ENCODE data around the gene ID1.
"Not testable (repeated sequence)": the region's sequence is repeated elsewhere in the genome, so short reads cannot be mapped to it uniquely, and the experiment has no call there.

GRCh38 chr20:31623123-31623505 lies 18.0 kb downstream of the ID1 start:
- not testable (repeated sequence) for TF ChIP-seq CTCF, POLR2A, EP300 (IDR thresholded peaks at IDR 0.05)
